Umbilical cord (tissue), 2 donors: Measurements from ENCODE around the gene TDP2. TPM values are rescaled to one million over a fixed set of nuclear protein-coding genes. Genes with fewer than 3 reads are reported as not detected.

ENCODE experiments used
- DNase-seq: peaks from one replicate; pipeline ENCODE4 v3.0.0-alpha.2; 2015; ENCODE audit warnings: low spot score
- total RNA-seq: library from RNA; depleted of rRNA; stranded (reverse); fragments of >200 nt; gene quantifications from one replicate; pipeline ENCODE4 v1.2.3, GENCODE V29; 2014; ENCODE audit warnings: low replicate concordance; ENCODE audit not compliant: insufficient read depth

TDP2 gene
- total RNA-seq, 1 donor from 2014 or later = 19.7 TPM

DNA sequence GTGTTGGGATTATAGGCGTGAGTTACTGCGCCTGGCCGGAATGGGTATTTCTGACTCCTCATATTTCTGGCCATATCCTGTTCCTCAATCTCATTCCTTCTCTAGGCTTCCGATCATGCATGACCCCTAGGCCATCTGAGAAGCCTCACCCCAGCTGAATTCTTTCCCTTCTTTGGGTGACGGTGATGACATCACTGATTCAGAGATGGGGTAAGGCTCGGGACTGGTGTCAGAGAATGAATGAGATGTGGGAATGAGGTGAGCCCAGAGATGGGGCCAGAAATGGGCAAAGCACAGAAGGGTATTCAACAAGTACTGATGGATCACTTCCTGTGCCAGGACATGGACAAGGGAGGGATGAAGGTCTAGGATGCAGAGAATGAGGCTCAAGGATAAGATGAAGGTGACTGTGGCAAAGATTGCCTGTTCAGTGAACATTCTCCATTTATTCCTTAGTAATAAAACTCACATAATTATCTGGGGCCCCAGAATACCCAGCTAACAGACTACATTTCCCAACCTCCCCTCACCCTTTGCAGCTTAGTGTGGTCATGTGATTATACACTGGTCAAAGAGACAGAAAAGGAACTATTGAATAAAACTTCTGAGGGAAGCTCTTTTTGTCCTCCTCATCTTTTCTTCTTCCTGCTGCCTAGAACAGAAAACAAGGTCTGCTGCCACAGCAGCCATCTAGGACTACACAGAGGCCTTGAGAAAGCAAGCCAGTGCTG lies 60.3 kb downstream of the TDP2 start:
- no peak for DNase-seq

DNA sequence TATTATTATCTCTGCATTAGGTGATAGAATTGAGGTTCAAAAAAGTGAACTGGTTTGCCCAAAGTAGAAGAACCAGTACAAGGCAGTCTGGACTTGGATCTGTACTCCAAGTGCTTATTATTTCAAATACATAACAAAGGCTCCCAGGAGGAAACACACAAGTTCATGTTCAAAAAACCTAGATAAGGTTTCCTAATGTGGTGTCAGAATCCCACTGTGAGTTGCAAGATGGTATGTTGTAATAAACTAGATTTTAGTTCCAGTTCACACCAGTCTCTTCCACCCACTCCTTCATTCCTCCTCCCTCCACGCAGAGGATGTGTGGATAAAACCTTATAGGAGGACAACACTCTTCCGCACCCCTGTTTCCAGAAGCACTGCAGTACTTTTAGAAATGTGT lies 63.5 kb downstream of the TDP2 start:
- DNase-seq = no peak

DNA sequence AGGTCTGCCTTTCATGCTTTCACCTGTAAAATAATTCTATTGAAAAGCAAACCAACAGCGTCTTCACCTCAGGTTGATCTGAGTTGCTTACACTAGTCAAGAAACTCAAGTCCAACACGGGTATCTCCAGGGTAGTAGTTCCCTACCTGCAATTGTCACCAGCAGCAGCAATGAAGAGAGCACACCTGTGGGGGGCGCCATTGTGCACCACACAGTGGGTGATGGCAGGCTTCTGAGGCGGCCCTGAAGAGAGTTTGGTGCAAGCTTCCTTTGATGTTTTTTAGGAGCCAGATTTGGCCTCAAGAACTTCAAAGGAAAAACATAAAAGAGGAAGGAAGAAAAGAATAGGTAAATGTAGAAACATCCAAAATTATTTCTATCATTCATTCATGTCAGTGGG lies 65.8 kb downstream of the TDP2 start:
- DNase-seq = no peak

Other genes with a start within 250 kb of the TDP2 start
- not detected for gene GPLD1, start 177.3 kb downstream of the TDP2 start, total RNA-seq
- gene ALDH5A1, start 171.9 kb downstream of the TDP2 start, total RNA-seq = 3.4 TPM
- gene KIAA0319, start 20.7 kb downstream of the TDP2 start, total RNA-seq = 2.2 TPM
- 12.0 TPM for gene ACOT13, start 178 bp upstream of the TDP2 start, total RNA-seq
- gene C6orf62, start 52.3 kb upstream of the TDP2 start, total RNA-seq = 52.5 TPM
- gene GMNN, start 108.0 kb upstream of the TDP2 start, total RNA-seq = 17.1 TPM
- gene ARMH2, start 132.0 kb upstream of the TDP2 start, total RNA-seq = not detected